ENCODE results near the gene UGP2.

- TF ChIP-seq ZNF274 (IDR thresholded peaks at IDR 0.05; ENCODE audit: low read depth, low read length) = no peak
- TF ChIP-seq SUZ12 (IDR thresholded peaks at IDR 0.05; ENCODE audit: extremely low read depth, insufficient read depth, insufficient read length) = no peak
- TF ChIP-seq YY1 (IDR thresholded peaks at IDR 0.05; ENCODE audit: insufficient read depth, insufficient read length) = no peak
These were observed 9.0 kb downstream of the UGP2 start for GRCh38 chr2:63850649-63851048.

All from NT2/D1 (cell line).